ENCODE data around the gene ITIH4. TPM values are rescaled to one million over a fixed set of nuclear protein-coding genes. Genes with fewer than 3 reads are reported as not detected.

Gene ITIH4
- total RNA-seq, 1 donor from 2014 or later = 0.13 TPM

- H3K4me3 ChIP-seq (ENCODE audit: low read depth, low read length) = no peak overlapping the region
- DNase-seq (ENCODE audit: low read depth) = peak; percentile 41
- TF ChIP-seq CTCF (IDR thresholded peaks at IDR 0.05; ENCODE audit: insufficient read depth, low read length, poor library complexity, severe bottlenecking) = no peak
- no peaks in the 10 kb centered on the region for H3K36me3 ChIP-seq (ENCODE audit: control insufficient read depth, insufficient read depth, low read length)
- H3K27me3 ChIP-seq (ENCODE audit: control insufficient read depth, insufficient read depth, low read length) = no peaks in the 10 kb centered on the region
These were observed 1.2 kb upstream of the ITIH4 start for GRCh38 chr3:52831500-52832301.

GRCh38 chr3:52829906-52830463 is 487 bp downstream of the ITIH4 start:
- Histone ChIP-seq H3K4me3 (ENCODE audit: low read depth, low read length) (no peak overlapping the region), H3K27me3 (ENCODE audit: control insufficient read depth, insufficient read depth, low read length) (no peaks in the 10 kb centered on the region), H3K36me3 (ENCODE audit: control insufficient read depth, insufficient read depth, low read length) (no peaks in the 10 kb centered on the region)
- no peak for TF ChIP-seq CTCF (IDR thresholded peaks at IDR 0.05; ENCODE audit: insufficient read depth, low read length, poor library complexity, severe bottlenecking)
- DNase-seq (ENCODE audit: low read depth) = no peak

GRCh38 chr3:52829482-52829881 is 990 bp downstream of the ITIH4 start:
- H3K27me3 ChIP-seq (ENCODE audit: control insufficient read depth, insufficient read depth, low read length) = no peaks in the 10 kb centered on the region
- no peak for DNase-seq (ENCODE audit: low read depth)
- no peaks in the 10 kb centered on the region for H3K36me3 ChIP-seq (ENCODE audit: control insufficient read depth, insufficient read depth, low read length)
- TF ChIP-seq CTCF (IDR thresholded peaks at IDR 0.05; ENCODE audit: insufficient read depth, low read length, poor library complexity, severe bottlenecking) = no peak
- no peak overlapping the region for H3K4me3 ChIP-seq (ENCODE audit: low read depth, low read length)

- H3K27me3 ChIP-seq (ENCODE audit: control insufficient read depth, insufficient read depth, low read length) = no peaks in the 10 kb centered on the region
- peak; percentile 43 for TF ChIP-seq CTCF (IDR thresholded peaks at IDR 0.05; ENCODE audit: insufficient read depth, low read length, poor library complexity, severe bottlenecking)
- peak; percentile 47 for DNase-seq (ENCODE audit: low read depth)
- no peak overlapping the region for H3K4me3 ChIP-seq (ENCODE audit: low read depth, low read length)
- H3K36me3 ChIP-seq (ENCODE audit: control insufficient read depth, insufficient read depth, low read length) = no peaks in the 10 kb centered on the region
These were observed 2.6 kb downstream of the ITIH4 start for GRCh38 chr3:52827866-52828376.

- H3K4me3 ChIP-seq (ENCODE audit: low read depth, low read length) = no peak overlapping the region
- no peaks in the 10 kb centered on the region for H3K27me3 ChIP-seq (ENCODE audit: control insufficient read depth, insufficient read depth, low read length)
- TF ChIP-seq CTCF (IDR thresholded peaks at IDR 0.05; ENCODE audit: insufficient read depth, low read length, poor library complexity, severe bottlenecking) = no peak
- peak; percentile 43 for DNase-seq (ENCODE audit: low read depth)
- no peaks in the 10 kb centered on the region for H3K36me3 ChIP-seq (ENCODE audit: control insufficient read depth, insufficient read depth, low read length)
These were observed 3.0 kb downstream of the ITIH4 start for GRCh38 chr3:52827441-52827840.
